ENCODE measurements around the gene ARVCF.

The ARVCF gene

GRCh38 chr22:19967850-19968449, 48.7 kb downstream of the ARVCF start:
- no peaks in the 10 kb centered on the region for H3K9me3 ChIP-seq (ENCODE audit: low read length)
- H2AFZ ChIP-seq (ENCODE audit: low read depth, low read length) = no peak overlapping the region
- H3K4me1 ChIP-seq (ENCODE audit: insufficient read depth, low read length) = peaks cover 25% of the 10 kb centered on the region
- peaks cover 29% of the 10 kb centered on the region for H3K36me3 ChIP-seq (ENCODE audit: insufficient read depth, low read length)
- no peaks in the 10 kb centered on the region for H3K27me3 ChIP-seq (ENCODE audit: insufficient read depth, low read length)
- H3K4me3 ChIP-seq (ENCODE audit: low read length) = no peak overlapping the region

GRCh38 chr22:19966908-19967750, 49.5 kb downstream of the ARVCF start:
- H3K9me3 ChIP-seq (ENCODE audit: low read length) = no peaks in the 10 kb centered on the region
- H3K4me3 ChIP-seq (ENCODE audit: low read length) = no peak overlapping the region
- H3K4me1 ChIP-seq (ENCODE audit: insufficient read depth, low read length) = peaks cover 30% of the 10 kb centered on the region
- H3K27me3 ChIP-seq (ENCODE audit: insufficient read depth, low read length) = no peaks in the 10 kb centered on the region
- peaks cover 22% of the 10 kb centered on the region for H3K36me3 ChIP-seq (ENCODE audit: insufficient read depth, low read length)
- no peak overlapping the region for H2AFZ ChIP-seq (ENCODE audit: low read depth, low read length)

GRCh38 chr22:19965771-19966709, 50.6 kb downstream of the ARVCF start:
- Histone ChIP-seq H3K9me3 (ENCODE audit: low read length) (no peaks in the 10 kb centered on the region), H3K4me3 (ENCODE audit: low read length) (no peak overlapping the region), H3K36me3 (ENCODE audit: insufficient read depth, low read length) (peaks cover 12% of the 10 kb centered on the region), H2AFZ (ENCODE audit: low read depth, low read length) (no peak overlapping the region), H3K4me1 (ENCODE audit: insufficient read depth, low read length) (peaks cover 30% of the 10 kb centered on the region), H3K27me3 (ENCODE audit: insufficient read depth, low read length) (no peaks in the 10 kb centered on the region)

- no peak overlapping the region for H2AFZ ChIP-seq (ENCODE audit: low read depth, low read length)
- H3K27me3 ChIP-seq (ENCODE audit: insufficient read depth, low read length) = no peaks in the 10 kb centered on the region
- peaks cover 32% of the 10 kb centered on the region for H3K4me1 ChIP-seq (ENCODE audit: insufficient read depth, low read length)
- no peaks in the 10 kb centered on the region for H3K9me3 ChIP-seq (ENCODE audit: low read length)
- H3K4me3 ChIP-seq (ENCODE audit: low read length) = no peak overlapping the region
- peaks cover 5% of the 10 kb centered on the region for H3K36me3 ChIP-seq (ENCODE audit: insufficient read depth, low read length)
These were observed 51.8 kb downstream of the ARVCF start for GRCh38 chr22:19964701-19965386.

GRCh38 chr22:19963863-19964642, 52.6 kb downstream of the ARVCF start:
- Histone ChIP-seq H3K36me3 (ENCODE audit: insufficient read depth, low read length) (peaks cover 2% of the 10 kb centered on the region), H3K9me3 (ENCODE audit: low read length) (no peaks in the 10 kb centered on the region), H3K4me3 (ENCODE audit: low read length) (no peak overlapping the region), H3K27me3 (ENCODE audit: insufficient read depth, low read length) (no peaks in the 10 kb centered on the region), H3K4me1 (ENCODE audit: insufficient read depth, low read length) (peaks cover 34% of the 10 kb centered on the region), H2AFZ (ENCODE audit: low read depth, low read length) (no peak overlapping the region)

- Histone ChIP-seq H3K4me3 (ENCODE audit: low read length) (no peak overlapping the region), H3K9me3 (ENCODE audit: low read length) (no peaks in the 10 kb centered on the region), H3K27me3 (ENCODE audit: insufficient read depth, low read length) (no peaks in the 10 kb centered on the region), H3K36me3 (ENCODE audit: insufficient read depth, low read length) (no peaks in the 10 kb centered on the region), H2AFZ (ENCODE audit: low read depth, low read length) (no peak overlapping the region), H3K4me1 (ENCODE audit: insufficient read depth, low read length) (peaks cover 29% of the 10 kb centered on the region)
These were observed 53.5 kb downstream of the ARVCF start for GRCh38 chr22:19962909-19963806.

- peaks cover 22% of the 10 kb centered on the region for H3K4me1 ChIP-seq (ENCODE audit: insufficient read depth, low read length)
- H3K9me3 ChIP-seq (ENCODE audit: low read length) = no peaks in the 10 kb centered on the region
- no peak overlapping the region for H2AFZ ChIP-seq (ENCODE audit: low read depth, low read length)
- H3K4me3 ChIP-seq (ENCODE audit: low read length) = no peak overlapping the region
- H3K36me3 ChIP-seq (ENCODE audit: insufficient read depth, low read length) = no peaks in the 10 kb centered on the region
- no peaks in the 10 kb centered on the region for H3K27me3 ChIP-seq (ENCODE audit: insufficient read depth, low read length)
These were observed 54.2 kb downstream of the ARVCF start for GRCh38 chr22:19962246-19962908.

- Histone ChIP-seq H3K9me3 (ENCODE audit: low read length) (no peaks in the 10 kb centered on the region), H3K4me1 (ENCODE audit: insufficient read depth, low read length) (peaks cover 16% of the 10 kb centered on the region), H3K4me3 (ENCODE audit: low read length) (no peak overlapping the region), H3K27me3 (ENCODE audit: insufficient read depth, low read length) (no peaks in the 10 kb centered on the region), H3K36me3 (ENCODE audit: insufficient read depth, low read length) (no peaks in the 10 kb centered on the region), H2AFZ (ENCODE audit: low read depth, low read length) (no peak overlapping the region)
These were observed 54.8 kb downstream of the ARVCF start for GRCh38 chr22:19961868-19962245.

- Histone ChIP-seq H2AFZ (ENCODE audit: low read depth, low read length) (no peak overlapping the region), H3K36me3 (ENCODE audit: insufficient read depth, low read length) (no peaks in the 10 kb centered on the region), H3K9me3 (ENCODE audit: low read length) (no peaks in the 10 kb centered on the region), H3K27me3 (ENCODE audit: insufficient read depth, low read length) (no peaks in the 10 kb centered on the region), H3K4me1 (ENCODE audit: insufficient read depth, low read length) (peaks cover 12% of the 10 kb centered on the region), H3K4me3 (ENCODE audit: low read length) (no peak overlapping the region)
These were observed 55.4 kb downstream of the ARVCF start for GRCh38 chr22:19961201-19961580.

GRCh38 chr22:19960491-19961200, 56.0 kb downstream of the ARVCF start:
- H2AFZ ChIP-seq (ENCODE audit: low read depth, low read length) = no peak overlapping the region
- H3K4me1 ChIP-seq (ENCODE audit: insufficient read depth, low read length) = peaks cover 12% of the 10 kb centered on the region
- no peaks in the 10 kb centered on the region for H3K9me3 ChIP-seq (ENCODE audit: low read length)
- no peaks in the 10 kb centered on the region for H3K36me3 ChIP-seq (ENCODE audit: insufficient read depth, low read length)
- H3K27me3 ChIP-seq (ENCODE audit: insufficient read depth, low read length) = no peaks in the 10 kb centered on the region
- no peak overlapping the region for H3K4me3 ChIP-seq (ENCODE audit: low read length)
